Gastroesophageal sphincter (tissue), 2 donors: ENCODE data around the gene SCRT2.

Source experiments
- EP300 ChIP-seq: sonication (generic); formaldehyde crosslinking; IDR thresholded peaks from one replicate; pipeline ENCODE4 v1.6.1; 2017; ENCODE audit warnings: antibody characterized with exemption, mild to moderate bottlenecking
- POLR2A ChIP-seq, 2 donors: fragments of 450-650 bp; IDR thresholded peaks; one replicate each; pipeline ENCODE4 v1.6.1; 2017; ENCODE audit warnings: antibody characterized with exemption in 2 of 2, mild to moderate bottlenecking in 2 of 2, moderate library complexity in 1 of 2
- POLR2AphosphoS5 ChIP-seq: sonication (generic); formaldehyde crosslinking; IDR thresholded peaks from one replicate; pipeline ENCODE4 v1.6.1; 2017; ENCODE audit warnings: antibody characterized with exemption

- no peak for TF ChIP-seq POLR2AphosphoS5
- no peak for TF ChIP-seq EP300
- no peak for TF ChIP-seq POLR2A (IDR thresholded peaks at IDR 0.05)
Measured at GRCh38 chr20:675033-675452, 559 bp downstream of the SCRT2 start.
